Hepatocyte (in vitro differentiated cells): ENCODE data around the gene RIMBP2. TPM values are rescaled to one million over a fixed set of nuclear protein-coding genes. Genes with fewer than 3 reads are reported as not detected.

ENCODE experiments used
- DNase-seq: peaks from one replicate; pipeline ENCODE4 v3.0.0-alpha.2; 2016; ENCODE audit warnings: low spot score
- H2AFZ ChIP-seq: fragments of 200-600 bp; sonication (generic); 2 replicates; pipeline ENCODE4 v1.6.0; 2016; ENCODE audit warnings: antibody characterized with exemption, mild to moderate bottlenecking
- H3K27ac ChIP-seq: fragments of 200-600 bp; sonication (generic); 2 replicates; pipeline ENCODE4 v1.5.1; 2016; ENCODE audit warnings: mild to moderate bottlenecking
- H3K27me3 ChIP-seq: fragments of 200-600 bp; sonication (generic); 2 replicates; pipeline ENCODE4 v1.6.1; 2016
- H3K36me3 ChIP-seq: fragments of 200-600 bp; sonication (generic); replicated peaks from 2 replicates; pipeline ENCODE4 v1.5.1; 2016; ENCODE audit warnings: low read depth; ENCODE audit not compliant: insufficient read depth
- H3K4me1 ChIP-seq: fragments of 200-600 bp; sonication (generic); 2 replicates; pipeline ENCODE4 v1.5.1; 2016; ENCODE audit warnings: mild to moderate bottlenecking, moderate library complexity; ENCODE audit not compliant: insufficient read depth
- H3K4me2 ChIP-seq: fragments of 200-600 bp; sonication (generic); 2 replicates; pipeline ENCODE4 v1.6.0; 2016
- H3K4me3 ChIP-seq: fragments of 200-600 bp; sonication (generic); 2 replicates; pipeline ENCODE4 v1.5.1; 2016; ENCODE audit warnings: mild to moderate bottlenecking
- H3K79me2 ChIP-seq: fragments of 200-600 bp; sonication (generic); 2 replicates; pipeline ENCODE4 v1.6.0; 2017; ENCODE audit warnings: mild to moderate bottlenecking
- H3K9me2 ChIP-seq: fragments of 200-600 bp; sonication (generic); replicated peaks from 2 replicates; pipeline ENCODE4 v1.6.0; 2017; ENCODE audit warnings: mild to moderate bottlenecking; ENCODE audit not compliant: insufficient read depth
- H3K9me3 ChIP-seq: fragments of 200-600 bp; sonication (generic); 2 replicates; pipeline ENCODE4 v1.5.1; 2016; ENCODE audit warnings: low read depth, mild to moderate bottlenecking
- H4K20me1 ChIP-seq: fragments of 200-600 bp; sonication (generic); 2 replicates; pipeline ENCODE4 v1.6.0; 2016; ENCODE audit warnings: mild to moderate bottlenecking; ENCODE audit not compliant: insufficient read depth, poor library complexity, severe bottlenecking
- CTCF ChIP-seq: fragments of 200-600 bp; sonication (generic); IDR thresholded peaks from 2 replicates; pipeline ENCODE4 v1.5.1; 2016; ENCODE audit warnings: antibody characterized with exemption, mild to moderate bottlenecking; ENCODE audit not compliant: poor library complexity
- EZH2 ChIP-seq: fragments of 200-600 bp; sonication (generic); IDR thresholded peaks from 2 replicates; pipeline ENCODE4 v1.6.1; 2016; ENCODE audit warnings: antibody characterized with exemption, mild to moderate bottlenecking, borderline replicate concordance
- EZH2phosphoT487 ChIP-seq: fragments of 200-600 bp; sonication (generic); IDR thresholded peaks from one replicate; pipeline ENCODE4 v1.6.1; 2018; ENCODE audit warnings: antibody characterized with exemption, mild to moderate bottlenecking, low read depth, moderate library complexity; ENCODE audit not compliant: unreplicated experiment, severe bottlenecking
- WGBS: methylation state at CpG from one replicate; pipeline ENCODE4 v1.1.6; 2016; ENCODE audit warnings: low lambda C conversion rate; ENCODE audit errors: missing lambda C conversion rate; 5-methylcytosine and 5-hydroxymethylcytosine counted together
- polyA plus RNA-seq: library from polyadenylated mRNA; unstranded; fragments of >200 nt; fragmentation: Nextera tagmentation; extraction: Ambion mirVana; gene quantifications from 2 replicates; pipeline ENCODE4 v1.2.1, GENCODE V29; 2016
- total RNA-seq: library from RNA; depleted of rRNA; stranded (reverse); fragments of >200 nt; gene quantifications from 2 replicates; pipeline ENCODE4 v1.2.3, GENCODE V29; 2014

Gene RIMBP2
- total and polyA plus RNA-seq, 2 experiments from 2014 or later = 2.5 to 4.4 TPM

GRCh38 chr12:130367003-130367402 lies 349.1 kb downstream of the RIMBP2 start:
- no peak overlapping the region for H3K4me2 ChIP-seq
- H3K9me3 ChIP-seq = no peaks in the 10 kb centered on the region
- no peak overlapping the region for H2AFZ ChIP-seq
- H3K4me1 ChIP-seq = peaks cover 5% of the 10 kb centered on the region
- no peaks in the 10 kb centered on the region for H3K79me2 ChIP-seq
- H3K36me3 ChIP-seq = no peaks in the 10 kb centered on the region
- DNase-seq = no peak
- H3K27ac ChIP-seq = no peak overlapping the region
- no peaks in the 10 kb centered on the region for H3K9me2 ChIP-seq
- no peaks in the 10 kb centered on the region for H4K20me1 ChIP-seq
- TF ChIP-seq EZH2 (no peak), EZH2phosphoT487 (no peak), CTCF (no peak)
- H3K27me3 ChIP-seq = peaks cover 7% of the 10 kb centered on the region
- H3K4me3 ChIP-seq = no peak overlapping the region
- 84% methylated on average over 2 of the region's 2 CpGs for WGBS

GRCh38 chr12:130366159-130366558 lies 349.9 kb downstream of the RIMBP2 start:
- DNase-seq = no peak
- Histone ChIP-seq H4K20me1 (no peaks in the 10 kb centered on the region), H3K27ac (no peak overlapping the region), H3K9me2 (no peaks in the 10 kb centered on the region), H3K9me3 (no peaks in the 10 kb centered on the region), H3K4me1 (peaks cover 5% of the 10 kb centered on the region), H3K27me3 (peaks cover 6% of the 10 kb centered on the region), H3K79me2 (no peaks in the 10 kb centered on the region), H2AFZ (no peak overlapping the region), H3K4me3 (no peak overlapping the region), H3K4me2 (no peak overlapping the region), H3K36me3 (no peaks in the 10 kb centered on the region)
- WGBS = 84% methylated on average over 7 of the region's 7 CpGs
- TF ChIP-seq EZH2 (no peak), EZH2phosphoT487 (no peak), CTCF (no peak)

GRCh38 chr12:130364578-130364977 lies 351.5 kb downstream of the RIMBP2 start:
- Histone ChIP-seq H2AFZ (no peak overlapping the region), H3K4me1 (peaks cover 5% of the 10 kb centered on the region)
- 92% methylated on average over 2 of the region's 2 CpGs for WGBS

More at GRCh38 chr12:130364578-130364977, 351.5 kb downstream of the RIMBP2 start:
- Histone ChIP-seq H3K27me3 (no peaks in the 10 kb centered on the region), H3K9me2 (no peaks in the 10 kb centered on the region), H3K4me2 (no peak overlapping the region), H4K20me1 (no peaks in the 10 kb centered on the region), H3K36me3 (no peaks in the 10 kb centered on the region), H3K4me3 (no peak overlapping the region), H3K9me3 (no peaks in the 10 kb centered on the region), H3K79me2 (no peaks in the 10 kb centered on the region), H3K27ac (peak overlapping the region; percentile 63)
- TF ChIP-seq EZH2phosphoT487 (no peak), EZH2 (no peak), CTCF (no peak)
- DNase-seq = peak; percentile 18
